HCT116 (cell line): Measurements from ENCODE around the gene CABYR. TPM values are rescaled to one million over a fixed set of nuclear protein-coding genes. Genes with fewer than 3 reads are reported as not detected.

Experiments
- ATAC-seq: fragments of 200-7000 bp; cut with Tn5 transposase; 2 replicates; pipeline ENCODE4 v1.9.1; 2020; ENCODE audit warnings: mild to moderate bottlenecking, moderate library complexity
- BruUV-seq: library from RNA; stranded (reverse); fragments of 400-500 nt; replicated peaks from 2 replicates; lab custom pipeline; 2021; lab: Mats Ljungman, UMichigan
- CTCF ChIA-PET: fragments of 300-600 bp; sonication (Branson Sonifier 250); formaldehyde crosslinking; loops from one replicate; lab custom pipeline; 2021; ENCODE audit warnings: antibody characterized with exemption; lab: Charles Lee
- POLR2A ChIA-PET: fragments of 300-600, 350-600 bp; sonication (Branson Sonifier 250); formaldehyde crosslinking; loops from one replicate; lab custom pipeline; 2021; ENCODE audit warnings: antibody characterized with exemption; lab: Charles Lee
- RAD21 ChIA-PET, 2 experiments: fragments of 300-600 bp; sonication (Branson Sonifier 250); formaldehyde crosslinking; loops; one replicate each; lab custom pipeline; 2023; ENCODE audit warnings: low total read pairs in 2 of 2; ENCODE audit not compliant: uncharacterized antibody in 2 of 2, unreplicated experiment in 2 of 2, low non-redundant PET in 1 of 2; lab: Charles Lee
- DNase-seq: peaks from one replicate; pipeline ENCODE4 v3.0.0-alpha.2; 2010; ENCODE audit warnings: low read depth, low spot score
- H2AFZ ChIP-seq: fragments of 200-600 bp; shearing (Covaris generic), sonication (generic); 2 replicates; pipeline ENCODE4 v1.6.1; 2017; ENCODE audit warnings: low read depth, mixed run types, mixed read lengths, antibody characterized with exemption, low read length; ENCODE audit not compliant: poor library complexity, severe bottlenecking
- H3K27ac ChIP-seq: 2 replicates; pipeline ENCODE4 v1.5.1; 2012; ENCODE audit warnings: low read depth, low read length
- H3K27me3 ChIP-seq: fragments of 200-600 bp; sonication (generic); 2 replicates; pipeline ENCODE4 v1.6.1; 2016; ENCODE audit warnings: mixed run types, low read length, mixed read lengths; ENCODE audit not compliant: insufficient read depth
- H3K36me3 ChIP-seq, 2 experiments: fragments of 200-500 bp in 1 of 2; fragments of 200-600 bp in 1 of 2; sonication (Bioruptor generic) in 1 of 2; sonication (generic) in 1 of 2; 2 replicates each; pipeline versions ENCODE4 v1.5.1 to v1.6.1; 2014 to 2016; ENCODE audit warnings: low read length in 2 of 2, inconsistent platforms in 1 of 2, mixed read lengths in 1 of 2, mixed run types in 1 of 2; ENCODE audit not compliant: insufficient read depth in 2 of 2, control insufficient read depth in 1 of 2
- H3K4me1 ChIP-seq, 2 experiments: fragments of 200-600 bp in 1 of 2; sonication (generic) in 1 of 2; 2 replicates each; pipeline versions ENCODE4 v1.5.1 to v1.6.1; 2012 to 2017; ENCODE audit warnings: low read length in 2 of 2, inconsistent platforms in 1 of 2, mild to moderate bottlenecking in 1 of 2, mixed read lengths in 1 of 2, mixed run types in 1 of 2, moderate library complexity in 1 of 2; ENCODE audit not compliant: insufficient read depth in 2 of 2, control insufficient read depth in 1 of 2
- H3K4me2 ChIP-seq: fragments of 200-600 bp; sonication (generic); 2 replicates; pipeline ENCODE4 v1.6.1; 2017; ENCODE audit warnings: mixed run types, low read length, mixed read lengths
- H3K4me3 ChIP-seq, 2 experiments: fragments of 200-600 bp in 1 of 2; sonication (generic) in 1 of 2; replicated peaks in 1 of 2; 2 replicates each; pipeline ENCODE4 v1.5.1; 2011 to 2016; ENCODE audit warnings: low read length in 2 of 2, control low read depth in 1 of 2, low read depth in 1 of 2, mild to moderate bottlenecking in 1 of 2, mixed read lengths in 1 of 2, mixed run types in 1 of 2
- H3K79me2 ChIP-seq: fragments of 200-600 bp; sonication (generic); 2 replicates; pipeline ENCODE4 v1.6.1; 2017; ENCODE audit warnings: mild to moderate bottlenecking, mixed run types, low read length, moderate library complexity, mixed read lengths; ENCODE audit not compliant: insufficient read depth
- H3K9ac ChIP-seq: fragments of 200-600 bp; sonication (generic); 2 replicates; pipeline ENCODE4 v1.6.1; 2016; ENCODE audit warnings: low read length, mixed read lengths
- H3K9me2 ChIP-seq: fragments of 200-600 bp; sonication (generic), shearing (Covaris generic); 2 replicates; pipeline ENCODE4 v1.6.1; 2017; ENCODE audit warnings: mixed run types, mild to moderate bottlenecking, moderate library complexity; ENCODE audit not compliant: insufficient read depth
- H3K9me3 ChIP-seq, 2 experiments: fragments of 200-500 bp in 1 of 2; fragments of 200-600 bp in 1 of 2; sonication (Bioruptor generic) in 1 of 2; sonication (generic) in 1 of 2; 2 replicates each; pipeline ENCODE4 v1.6.1; 2014 to 2017; ENCODE audit warnings: low read length in 2 of 2, mixed read lengths in 2 of 2, inconsistent platforms in 1 of 2, low read depth in 1 of 2, mild to moderate bottlenecking in 1 of 2, mixed run types in 1 of 2, moderate library complexity in 1 of 2; ENCODE audit not compliant: control insufficient read depth in 1 of 2, insufficient read depth in 1 of 2
- H4K20me1 ChIP-seq: fragments of 200-600 bp; sonication (generic), shearing (Covaris generic); 2 replicates; pipeline ENCODE4 v1.6.1; 2017; ENCODE audit warnings: mixed run types, mild to moderate bottlenecking, moderate library complexity; ENCODE audit not compliant: insufficient read depth
- CTCF ChIP-seq, 3 experiments: fragments of 200-600 bp in 1 of 3; sonication (generic) in 1 of 3; IDR thresholded peaks in 2 of 3; conservative IDR thresholded peaks in 1 of 3; 2 replicates each; pipeline ENCODE4 v1.5.1; 2012 to 2017; ENCODE audit warnings: low read depth in 2 of 3, low read length in 2 of 3, antibody characterized with exemption in 1 of 3, borderline replicate concordance in 1 of 3, control low read depth in 1 of 3, mild to moderate bottlenecking in 1 of 3, mixed read lengths in 1 of 3, mixed run types in 1 of 3, moderate library complexity in 1 of 3; ENCODE audit not compliant: insufficient read depth in 1 of 3
- POLR2A ChIP-seq: IDR thresholded peaks from 2 replicates; pipeline ENCODE4 v1.7.0; 2011; ENCODE audit warnings: borderline replicate concordance; ENCODE audit not compliant: insufficient read depth, insufficient read length; ENCODE audit errors: extremely low read depth
- POLR2AphosphoS5 ChIP-seq: IDR thresholded peaks from 2 replicates; pipeline ENCODE4 v1.6.1; 2011; ENCODE audit warnings: mild to moderate bottlenecking, low read depth, low read length, moderate library complexity
- RAD21 ChIP-seq: IDR thresholded peaks from 2 replicates; pipeline ENCODE4 v1.6.1; 2012; ENCODE audit warnings: low read depth, mild to moderate bottlenecking
- ZFX ChIP-seq: fragments of 450-650 bp; IDR thresholded peaks from 2 replicates; pipeline ENCODE4 v1.6.1; 2017
- intact Hi-C: fragments of 100-400 bp; cut with micrococcal nuclease; formaldehyde crosslinking; loops from 2 replicates; pipeline ENCODE4 v1.10.0; 2022
- total RNA-seq: library from RNA; stranded (reverse); gene quantifications from one replicate; pipeline ENCODE4 v1.2.1, GENCODE V29; 2021; ENCODE audit not compliant: unreplicated experiment
- TF ChIP-seq, protein P1 (sequence below): IDR thresholded peaks from 2 replicates; pipeline ENCODE4 v1.6.1; 2012

Gene CABYR
- total RNA-seq, 1 experiment from 2014 or later, result not detected

DNA sequence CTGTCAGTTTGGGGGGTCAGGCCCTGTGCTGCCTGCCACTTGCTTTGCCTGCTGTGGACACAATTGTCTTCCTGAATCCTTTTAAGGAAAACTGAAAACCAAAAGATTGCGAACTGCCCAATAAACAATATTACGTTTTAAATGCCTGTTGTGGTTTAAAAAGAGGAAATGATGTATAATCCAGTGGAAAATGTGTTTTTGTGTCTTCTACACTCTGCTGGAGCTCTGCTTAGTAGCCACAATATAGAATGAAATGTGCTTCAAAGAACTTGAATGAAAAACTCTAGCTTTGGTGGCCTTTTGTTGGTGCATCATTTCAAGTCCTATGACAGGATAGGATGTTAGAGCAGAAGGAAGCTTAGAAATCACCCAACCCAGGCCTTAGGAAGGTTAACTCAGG is 23.2 kb upstream of the CABYR start:
- BruUV-seq, result no TSS peak
- Histone ChIP-seq H3K4me2 (no peak overlapping the region), H3K4me3 (no peak overlapping the region)

GRCh38 chr18:24118750-24119577 is 19.9 kb upstream of the CABYR start:
- Histone ChIP-seq H4K20me1 (no peaks in the 10 kb centered on the region), H2AFZ (no peak overlapping the region), H3K4me1 (peaks cover under 1% of the 10 kb centered on the region in 2 experiments; a peak in 3 of 4 replicates), H3K9me2 (no peaks in the 10 kb centered on the region), H3K27ac (no peak overlapping the region), H3K36me3 (no peaks in the 10 kb centered on the region), H3K27me3 (no peaks in the 10 kb centered on the region), H3K79me2 (no peaks in the 10 kb centered on the region), H3K9me3 (no peaks in the 10 kb centered on the region), H3K4me2 (no peak overlapping the region), H3K4me3 (no peak overlapping the region), H3K9ac (no peak overlapping the region)
- DNase-seq (peak; percentile 63), ATAC-seq (peak; percentile 84)
- ChIA-PET RAD21 (interaction anchor here in 1 of 2 experiments (0.9 kb wide), 1 partner anchor 200 kb away, joined by 3 read pairs; no protein-coding TSS in a partner anchor), CTCF (interaction anchor here (1.3 kb wide), 1 partner anchor 370 kb away, joined by 3 read pairs; no protein-coding TSS in a partner anchor), POLR2A (interaction anchor here (0.6 kb wide), 1 partner anchor 1036 kb away, joined by 3 read pairs; no protein-coding TSS in a partner anchor)
- intact Hi-C loops, result loop anchor here (1.0 to 10.0 kb wide), 6 partner anchors 201 to 624 kb away; no protein-coding TSS in a partner anchor
- no TSS peak for BruUV-seq
- TF ChIP-seq RAD21, result peak; percentile 90
- TF ChIP-seq, protein P1, sequence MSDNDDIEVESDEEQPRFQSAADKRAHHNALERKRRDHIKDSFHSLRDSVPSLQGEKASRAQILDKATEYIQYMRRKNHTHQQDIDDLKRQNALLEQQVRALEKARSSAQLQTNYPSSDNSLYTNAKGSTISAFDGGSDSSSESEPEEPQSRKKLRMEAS, result peak; percentile 52; the same call in 1 of the 2 replicates
- peak; percentile 73 to 80 (median 76) for TF ChIP-seq CTCF (IDR thresholded peaks at IDR 0.05 in 2 of 3, conservative IDR thresholded peaks at IDR 0.05 in 1 of 3; ENCODE audit: borderline replicate concordance in 1 of 3, insufficient read depth in 1 of 3, low read depth in 2 of 3, low read length in 2 of 3)
- TF ChIP-seq ZFX, result no peak

More for the DNA sequence above, 23.2 kb upstream of the CABYR start:
- peaks cover 18 to 22% of the 10 kb centered on the region in 2 experiments for H3K4me1 ChIP-seq
- no peaks in the 10 kb centered on the region for H3K9me3 ChIP-seq
- DNase-seq, result no peak
- CTCF ChIA-PET, result no interaction called here
- ATAC-seq, result no peak
- no peak overlapping the region for H3K9ac ChIP-seq
- no peaks in the 10 kb centered on the region for H3K9me2 ChIP-seq
- no peaks in the 10 kb centered on the region for H3K79me2 ChIP-seq
- H3K27me3 ChIP-seq, result no peaks in the 10 kb centered on the region
- POLR2A ChIA-PET, result no interaction called here
- intact Hi-C loops, result loop anchor here (5.0 to 10.0 kb wide), 3 partner anchors 411 to 621 kb away; no protein-coding TSS in a partner anchor
- H3K27ac ChIP-seq, result no peak overlapping the region
- no peak overlapping the region for H2AFZ ChIP-seq
- no peak for TF ChIP-seq POLR2AphosphoS5
- no peak for TF ChIP-seq ZFX
- no peak for TF ChIP-seq POLR2A
- TF ChIP-seq, all 23 proteins: peak for 0
- Histone ChIP-seq H4K20me1 (no peaks in the 10 kb centered on the region), H3K36me3 (no peaks in the 10 kb centered on the region)
- RAD21 ChIA-PET, result no interaction called here
